HG03342 (cell line): ENCODE measurements around the gene LDLRAD3.

Source experiments
- ATAC-seq: cut with Tn5 transposase; IDR thresholded peaks from one replicate; pipeline ENCODE4 v1.9.1; 2021; ENCODE audit warnings: mild to moderate bottlenecking, moderate library complexity; ENCODE audit not compliant: unreplicated experiment

LDLRAD3 gene

DNA sequence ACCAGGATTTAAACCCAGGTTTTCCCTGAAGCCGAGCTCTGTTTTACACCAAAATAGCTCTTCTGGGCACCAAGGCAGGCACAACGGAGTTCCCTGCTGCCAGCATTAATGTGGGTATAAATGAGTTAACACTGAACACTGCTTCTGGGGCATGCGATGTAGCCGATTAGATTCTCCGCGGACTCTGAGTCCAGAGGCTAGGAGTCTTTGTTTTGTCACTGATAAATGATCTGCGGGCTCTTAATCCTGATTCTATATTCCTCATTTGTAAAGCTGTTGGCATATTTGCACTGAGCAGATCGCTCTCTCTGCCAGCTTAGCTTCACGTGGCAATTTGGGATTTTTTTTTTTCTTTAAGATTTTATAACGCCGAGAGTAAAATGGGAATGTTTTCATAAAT, 16.8 kb upstream of the LDLRAD3 start:
- ATAC-seq, result no peak

DNA sequence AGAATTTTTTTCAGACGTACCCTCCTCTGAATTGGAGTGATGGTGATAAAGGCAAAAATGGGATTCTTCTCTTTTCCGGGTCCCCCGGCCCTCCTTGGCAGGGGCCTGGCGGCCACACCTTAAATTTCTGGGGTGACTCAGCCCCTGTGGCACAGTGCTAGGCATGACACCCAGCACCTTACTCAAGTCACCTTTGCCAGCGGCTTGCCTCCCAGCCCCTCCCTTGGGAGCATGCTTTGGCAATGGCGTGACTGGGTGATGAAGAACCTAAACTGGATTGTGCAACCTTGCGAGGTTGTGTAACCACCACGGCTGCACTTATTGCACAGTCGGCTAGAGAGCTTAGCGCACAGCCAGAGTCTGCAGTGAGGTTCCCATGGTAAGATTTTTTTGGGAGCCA, 16.2 kb upstream of the LDLRAD3 start:
- no peak for ATAC-seq

DNA sequence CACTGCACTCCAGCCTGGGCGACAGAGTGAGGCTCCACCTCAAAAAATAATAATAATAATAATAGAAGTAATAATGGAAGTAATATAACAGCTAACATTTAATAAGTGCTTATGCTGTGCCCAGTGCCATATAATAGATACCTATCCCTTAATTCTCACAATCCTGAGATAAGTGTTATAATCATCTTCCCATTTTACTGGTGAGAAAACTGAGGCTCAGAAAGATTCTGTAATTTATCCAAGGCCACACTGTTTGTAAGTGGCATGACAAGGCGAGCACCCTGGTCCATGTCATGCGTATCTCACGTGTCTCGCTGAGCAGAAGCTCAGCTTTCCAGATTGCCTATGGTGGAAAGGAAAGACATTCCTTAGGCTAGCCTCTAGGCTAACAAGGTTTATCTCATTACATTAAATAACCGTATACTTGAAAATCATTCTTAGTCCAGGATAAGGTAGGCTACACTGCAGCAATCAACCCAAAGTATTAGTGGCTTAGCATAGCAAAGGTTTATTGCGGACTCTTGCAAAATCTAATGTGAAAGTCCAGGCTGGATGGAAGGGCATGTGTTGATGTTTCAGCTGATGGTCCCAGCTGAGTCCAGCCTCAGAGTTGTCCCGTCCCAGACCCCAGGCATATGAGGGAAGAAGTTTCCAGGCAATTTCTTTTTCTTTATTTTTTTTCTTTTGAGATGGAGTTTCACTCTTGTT, 15.0 kb upstream of the LDLRAD3 start:
- ATAC-seq, result no peak

DNA sequence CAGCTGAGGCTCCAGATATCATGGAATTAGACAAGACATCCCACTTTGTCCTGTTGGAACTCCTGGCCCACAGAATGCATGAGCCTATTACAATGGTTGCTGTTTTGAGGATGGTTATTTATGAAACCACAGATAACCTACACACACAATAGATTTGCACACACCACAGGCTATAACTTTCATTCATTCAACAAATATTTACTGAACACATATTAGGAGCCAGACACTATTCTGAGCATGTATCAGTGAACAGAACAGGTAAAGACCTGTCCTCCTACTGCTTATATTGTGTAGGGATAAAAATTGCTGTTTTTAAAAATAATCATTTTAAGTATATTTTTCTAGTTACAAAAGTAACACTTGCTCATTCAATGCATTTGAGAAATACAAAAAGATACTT, 13.4 kb upstream of the LDLRAD3 start:
- ATAC-seq, result no peak

DNA sequence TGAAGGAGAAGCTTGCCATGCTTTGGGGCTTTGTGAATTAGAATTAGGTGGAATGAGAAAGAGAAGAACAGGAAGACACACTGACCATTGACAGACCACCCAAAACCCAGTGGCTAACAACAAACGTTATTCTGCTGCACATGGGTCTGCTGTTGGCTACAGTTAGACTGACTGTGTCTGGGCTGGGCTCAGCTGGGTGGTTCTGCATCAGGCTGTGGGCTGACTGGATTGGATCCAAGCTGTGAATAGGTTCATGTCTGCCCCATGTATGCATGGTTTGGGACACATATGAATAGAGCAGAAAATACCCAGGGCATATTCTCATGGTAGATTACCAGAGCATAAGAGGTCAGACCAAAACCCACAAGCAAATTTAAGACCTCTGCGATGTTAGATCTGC, 11.7 kb upstream of the LDLRAD3 start:
- no peak for ATAC-seq

DNA sequence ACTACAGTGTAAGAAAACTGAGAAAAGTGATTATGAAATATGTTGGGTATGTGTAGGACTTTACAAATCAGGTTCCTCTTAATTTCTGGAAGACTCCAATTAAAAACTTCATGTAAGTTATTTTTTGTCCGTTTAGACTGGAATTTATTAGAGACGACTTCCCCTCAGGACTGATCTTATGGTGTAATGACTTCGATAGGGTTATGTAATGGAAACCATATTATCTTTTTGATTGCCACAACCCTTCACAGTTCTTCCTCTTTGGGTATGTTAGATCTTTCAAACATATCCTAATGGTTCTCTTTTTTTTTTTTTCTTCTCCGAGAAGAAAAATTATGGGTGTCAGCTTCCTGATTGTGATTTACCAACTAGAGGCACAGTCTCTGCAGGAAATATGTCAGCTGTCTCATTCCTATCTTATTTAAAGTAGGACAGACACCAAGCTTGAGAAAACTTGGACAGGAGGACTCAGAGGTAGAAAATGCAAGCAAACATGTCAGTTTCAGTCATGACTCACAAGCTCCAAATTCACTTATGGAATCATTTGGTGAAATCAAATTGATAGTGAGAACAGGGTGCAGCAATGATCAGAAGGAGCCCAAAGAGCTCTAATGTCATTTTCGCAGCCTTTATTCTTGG, 11.1 kb upstream of the LDLRAD3 start:
- no peak for ATAC-seq

DNA sequence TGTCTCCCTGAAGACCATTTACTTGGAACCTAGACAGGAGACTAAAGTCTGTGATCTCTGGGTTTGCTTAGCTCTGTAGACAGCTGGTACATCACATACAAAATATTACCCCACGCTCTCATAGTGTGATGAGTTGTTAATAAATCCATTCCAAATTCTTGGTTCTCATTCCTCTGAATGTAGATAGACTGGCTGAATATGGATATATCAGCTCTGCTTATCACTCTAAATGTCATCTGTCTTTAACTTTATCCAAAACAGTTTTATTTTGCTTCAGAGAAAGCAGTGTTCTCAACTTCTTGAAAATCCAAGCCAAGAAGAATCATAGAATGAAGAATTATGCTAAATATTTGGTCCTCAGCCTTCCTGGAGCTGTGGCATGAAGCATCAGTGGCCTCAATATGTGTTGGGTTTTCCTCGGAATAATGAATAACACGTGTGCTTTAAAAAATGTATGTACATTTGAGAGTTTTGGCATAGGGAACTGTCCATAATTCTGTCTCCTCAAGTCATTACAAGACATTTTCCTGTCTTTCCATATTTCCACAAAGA, 10.5 kb upstream of the LDLRAD3 start:
- ATAC-seq, result no peak

DNA sequence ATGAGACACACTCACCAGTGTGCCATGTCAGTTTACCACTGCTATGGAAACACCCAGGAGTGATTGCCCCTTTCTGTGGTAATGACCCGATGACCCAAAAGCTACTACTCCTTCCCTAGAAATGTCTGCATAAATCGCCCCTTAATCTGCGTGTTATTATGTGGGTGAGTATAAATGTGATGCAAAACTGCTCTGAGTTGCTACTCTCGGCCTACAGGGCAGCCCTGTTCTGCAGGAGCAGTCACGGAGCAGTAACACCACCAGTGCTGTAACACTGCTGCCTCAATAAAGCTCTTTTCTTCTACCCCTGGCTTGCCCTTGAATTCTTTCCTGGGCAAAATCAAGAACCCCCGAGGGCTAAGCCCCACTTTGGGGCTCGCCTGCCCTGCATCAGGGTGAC, 9.6 kb upstream of the LDLRAD3 start:
- ATAC-seq, result no peak

DNA sequence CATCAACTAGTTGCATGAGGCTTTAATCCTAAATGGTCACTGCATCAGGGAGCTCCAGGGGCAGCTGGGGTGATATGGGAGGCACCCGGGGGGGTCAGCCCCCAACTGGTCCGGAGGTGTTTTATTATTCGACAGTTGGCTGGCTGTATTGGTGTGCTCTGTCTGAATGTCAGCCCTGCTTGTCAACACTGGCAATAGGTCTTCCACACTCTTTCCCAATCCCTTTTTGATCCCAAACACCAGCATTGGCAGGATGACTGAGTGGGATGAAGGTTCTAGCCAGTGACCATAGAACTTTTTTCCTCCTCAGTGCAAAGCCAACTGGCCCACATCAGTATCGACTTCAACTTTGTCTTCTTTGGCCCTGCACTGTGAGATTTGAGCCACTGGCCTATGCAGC, 8.9 kb upstream of the LDLRAD3 start:
- no peak for ATAC-seq

DNA sequence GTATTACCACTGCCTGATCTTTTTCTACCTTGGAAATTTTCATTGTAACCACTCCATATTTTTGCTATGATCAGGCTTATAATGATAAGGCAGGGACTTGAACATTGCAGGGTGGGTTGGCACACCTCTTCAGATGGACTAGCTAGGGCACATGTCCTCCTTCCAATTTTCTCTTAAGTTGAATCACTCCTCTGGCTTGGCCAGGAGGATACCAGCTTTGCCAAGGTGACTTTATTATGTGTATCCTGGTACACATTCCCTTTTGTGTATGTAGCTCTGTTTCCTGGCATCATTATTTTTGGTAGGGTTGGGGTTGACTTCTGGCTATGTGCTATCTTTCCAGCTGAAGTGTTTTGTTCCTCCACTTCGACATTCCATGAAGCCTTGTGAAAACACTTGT, 8.5 kb upstream of the LDLRAD3 start:
- no peak for ATAC-seq

DNA sequence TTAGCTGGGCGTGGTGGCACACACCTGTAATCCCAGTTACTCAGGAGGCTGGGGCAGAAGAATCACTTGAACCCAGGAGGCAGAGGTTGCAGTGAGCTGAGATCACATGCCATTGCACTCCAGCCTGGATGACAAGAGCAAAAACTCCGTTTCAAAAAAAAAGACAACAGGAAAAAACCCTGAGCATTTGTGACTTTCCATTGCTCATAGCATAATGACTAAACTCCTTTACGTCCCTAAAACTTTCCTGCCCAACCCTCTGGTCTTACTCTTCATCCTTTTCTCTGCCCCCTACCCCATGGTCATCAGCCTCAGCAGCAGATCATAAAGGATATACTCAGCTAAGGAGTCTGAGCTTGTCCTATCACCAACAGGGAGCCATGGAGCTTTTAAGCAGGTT, 6.8 kb upstream of the LDLRAD3 start:
- no peak for ATAC-seq

DNA sequence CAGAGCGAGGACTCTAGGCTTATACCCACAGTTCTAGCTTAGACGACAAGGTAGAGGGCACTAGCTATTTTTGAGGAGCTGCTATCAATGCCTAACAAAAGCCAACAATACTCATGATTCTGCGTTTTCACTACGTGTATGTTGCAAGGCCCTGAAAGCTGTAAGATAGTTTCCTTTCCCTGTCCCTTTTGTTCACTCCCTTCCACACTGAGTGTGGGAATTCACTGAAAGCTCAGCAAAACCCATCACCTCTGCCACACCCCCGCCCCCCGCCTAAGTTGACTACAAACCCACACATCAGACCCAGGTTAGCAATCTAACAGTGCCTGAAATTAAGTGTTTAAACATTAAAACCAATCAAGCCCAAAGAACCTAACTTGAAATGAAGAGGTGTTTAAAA, 6.2 kb upstream of the LDLRAD3 start:
- ATAC-seq, result no peak

DNA sequence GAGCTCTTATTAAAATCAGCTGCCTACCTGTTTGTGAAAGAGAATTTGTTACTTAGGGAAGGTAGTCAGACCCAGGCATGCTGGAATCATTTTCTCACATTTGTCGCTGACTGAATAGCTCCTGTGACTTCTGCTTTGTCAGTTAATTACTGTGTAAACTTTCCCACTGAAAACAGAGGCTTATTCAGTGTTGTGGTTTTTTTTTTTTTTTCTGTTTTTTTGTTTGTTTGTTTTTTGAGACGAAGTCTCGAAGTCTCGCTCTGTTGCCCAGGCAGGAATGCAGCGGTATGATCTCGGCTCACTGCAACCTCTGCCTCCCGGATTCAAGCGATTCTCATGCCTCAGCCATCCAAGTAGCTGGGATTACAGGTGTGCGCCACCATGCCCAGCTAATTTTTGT, 5.6 kb upstream of the LDLRAD3 start:
- no peak for ATAC-seq

DNA sequence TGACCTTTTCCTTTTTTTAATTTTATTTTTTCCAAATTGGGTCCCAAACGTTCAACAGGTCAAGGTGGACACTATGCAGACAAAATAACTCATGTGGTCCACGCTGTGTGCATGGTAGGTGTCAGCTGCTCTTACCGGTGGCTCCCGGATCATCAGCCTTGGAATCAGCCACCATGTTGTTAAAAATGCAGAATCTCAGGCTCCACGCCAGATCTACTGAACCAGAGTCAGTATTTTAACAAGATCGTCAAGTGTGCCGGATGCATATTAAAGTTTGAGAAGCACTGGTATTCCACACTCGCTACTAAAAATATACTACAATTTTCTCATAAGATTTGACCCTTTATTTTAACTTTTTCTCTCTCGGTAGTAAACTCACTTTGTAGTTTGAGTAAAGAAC, 553 bp upstream of the LDLRAD3 start:
- no peak for ATAC-seq

DNA sequence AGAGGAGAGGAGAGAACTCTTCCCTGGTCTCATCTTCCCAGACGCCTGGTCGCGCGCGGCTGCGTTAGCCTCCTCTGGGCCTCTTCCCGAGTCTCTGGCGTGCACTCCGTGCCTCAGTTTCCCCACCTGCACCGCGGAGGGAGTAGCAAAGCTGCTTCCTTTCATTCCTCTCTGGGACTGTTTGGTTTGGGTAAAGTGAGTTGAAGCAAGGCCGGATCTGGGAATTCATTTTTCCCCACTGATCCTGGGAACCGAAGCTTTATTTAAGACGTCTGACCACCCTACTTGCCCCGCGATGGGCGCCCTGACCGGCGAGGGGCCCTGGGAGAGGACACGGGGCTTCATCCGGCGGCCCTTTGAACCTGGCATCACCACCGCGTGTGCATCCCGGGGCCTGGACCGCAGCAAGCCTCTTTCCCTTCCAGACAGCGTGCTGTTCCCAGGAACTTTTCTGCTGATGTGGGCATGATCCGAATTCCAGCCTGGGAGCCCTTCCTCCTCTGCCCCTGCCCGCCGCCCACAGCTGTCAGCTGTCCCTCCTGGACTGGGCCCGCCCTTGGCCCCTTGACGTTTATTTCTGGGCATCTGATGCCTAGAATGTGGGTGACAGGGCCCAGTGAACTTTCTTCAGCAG, 758 bp downstream of the LDLRAD3 start:
- ATAC-seq, result no peak

DNA sequence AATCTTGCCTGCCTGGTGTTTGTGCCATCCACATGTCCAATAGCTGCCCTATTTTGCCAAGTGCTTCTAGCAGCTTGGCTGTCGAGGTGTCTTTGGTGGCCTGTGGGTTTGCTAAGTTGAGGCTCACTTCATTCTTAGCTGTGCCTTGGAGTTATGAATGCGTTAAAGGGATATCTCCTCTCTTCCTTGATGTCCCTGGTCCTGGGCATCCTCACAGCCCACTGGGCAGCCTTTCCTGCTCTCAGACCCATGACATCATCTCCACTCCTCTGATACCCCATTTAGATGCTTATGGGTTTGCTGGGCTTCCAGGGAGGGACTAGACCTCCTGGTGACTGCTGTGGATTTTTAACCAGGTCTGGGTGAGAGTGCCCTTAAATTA, 1.3 kb downstream of the LDLRAD3 start:
- ATAC-seq, result no peak

DNA sequence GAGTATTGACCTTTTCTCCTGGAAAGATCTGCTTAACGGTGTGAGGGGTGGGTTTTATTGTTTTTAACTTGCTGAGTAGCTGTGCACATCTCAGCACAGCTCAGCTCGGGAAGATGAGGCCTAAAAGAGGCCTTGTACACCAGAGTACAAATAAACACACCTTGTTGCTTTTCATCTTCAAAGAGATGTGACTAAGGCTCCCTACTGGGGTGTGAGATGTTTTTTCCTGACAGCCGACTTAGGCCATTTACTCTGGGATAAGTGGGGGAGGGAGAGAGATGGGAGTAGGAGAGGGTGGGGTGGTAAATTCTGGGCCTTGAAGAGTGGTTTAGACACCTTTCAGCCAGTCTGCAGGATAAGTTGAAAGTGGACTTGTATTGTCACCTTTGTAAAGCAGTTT, 2.9 kb downstream of the LDLRAD3 start:
- ATAC-seq, result no peak

DNA sequence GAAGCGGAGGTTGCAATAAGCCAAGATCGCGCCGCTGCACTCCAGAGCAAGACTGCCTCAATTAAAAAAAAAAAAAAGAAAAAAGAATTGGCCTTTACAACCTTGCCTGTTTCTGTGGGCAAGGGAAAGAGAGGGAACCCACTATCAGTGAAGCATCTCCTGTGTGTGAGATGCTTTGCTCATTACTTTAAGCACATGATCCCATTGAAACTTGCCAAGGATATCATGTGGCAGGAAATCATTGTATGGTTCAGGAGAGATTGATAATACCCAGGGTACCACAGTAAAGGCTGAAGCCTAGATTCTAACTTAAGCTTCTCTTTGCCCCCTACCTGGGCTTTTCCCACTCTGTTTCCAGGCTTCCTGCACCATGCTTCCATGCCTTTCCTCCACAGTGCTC, 3.6 kb downstream of the LDLRAD3 start:
- no peak for ATAC-seq

DNA sequence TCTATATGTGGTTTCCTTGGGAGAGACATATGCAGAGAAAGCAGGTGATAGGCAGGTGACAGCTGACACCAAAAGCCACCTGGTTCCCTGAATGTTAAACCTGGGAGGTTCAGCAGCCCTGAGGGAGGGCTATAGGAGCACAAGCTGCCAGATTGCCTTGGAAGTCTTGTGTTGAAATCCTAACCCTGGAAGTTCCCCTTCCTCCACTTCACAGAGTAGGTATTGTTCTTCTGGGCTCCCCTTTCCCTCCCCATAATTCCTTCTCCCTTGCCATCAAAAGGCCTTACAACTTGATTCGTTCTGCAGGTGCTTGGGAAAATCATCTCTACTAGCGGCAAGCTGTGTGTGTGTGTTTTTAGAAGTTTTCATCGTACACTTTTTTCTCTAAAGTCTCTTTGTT, 5.4 kb downstream of the LDLRAD3 start:
- no peak for ATAC-seq

DNA sequence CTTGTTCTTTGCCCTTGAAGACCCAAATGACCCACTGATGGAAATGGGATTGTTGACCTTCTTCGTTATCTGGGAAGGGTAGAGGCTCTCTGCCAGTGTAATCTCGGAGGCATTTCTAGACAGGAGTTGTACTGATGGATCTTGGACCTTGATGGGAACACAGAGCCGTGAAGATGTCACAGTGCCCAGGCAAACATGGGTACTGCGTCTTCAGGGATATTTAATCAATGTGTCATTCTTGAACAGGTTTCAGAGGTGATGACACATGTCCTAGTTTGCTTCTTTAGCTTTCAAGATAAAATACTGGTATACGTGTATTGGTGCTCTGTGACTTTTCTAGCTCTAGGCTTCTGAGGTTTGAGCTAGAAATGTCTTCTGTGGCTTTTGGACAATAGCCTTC, 6.2 kb downstream of the LDLRAD3 start:
- ATAC-seq, result no peak

DNA sequence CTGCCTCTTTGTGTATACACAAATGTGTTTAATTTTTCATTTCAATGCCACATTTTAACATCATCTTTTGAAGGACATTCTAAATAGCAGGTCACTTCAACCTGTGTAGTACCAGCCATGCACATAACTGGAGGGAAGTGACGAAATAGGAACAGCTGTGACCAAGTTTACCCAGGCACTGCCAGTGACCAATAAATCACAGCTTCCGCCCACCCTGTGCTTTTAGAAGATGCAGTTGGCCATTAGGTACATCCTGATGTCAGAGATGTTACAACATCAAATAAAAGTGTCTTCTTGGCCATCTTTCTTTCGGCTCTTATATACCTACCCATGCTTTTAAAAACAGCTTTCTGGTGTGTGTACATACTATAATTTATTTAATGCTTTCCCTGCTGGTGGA, 7.8 kb downstream of the LDLRAD3 start:
- no peak for ATAC-seq

DNA sequence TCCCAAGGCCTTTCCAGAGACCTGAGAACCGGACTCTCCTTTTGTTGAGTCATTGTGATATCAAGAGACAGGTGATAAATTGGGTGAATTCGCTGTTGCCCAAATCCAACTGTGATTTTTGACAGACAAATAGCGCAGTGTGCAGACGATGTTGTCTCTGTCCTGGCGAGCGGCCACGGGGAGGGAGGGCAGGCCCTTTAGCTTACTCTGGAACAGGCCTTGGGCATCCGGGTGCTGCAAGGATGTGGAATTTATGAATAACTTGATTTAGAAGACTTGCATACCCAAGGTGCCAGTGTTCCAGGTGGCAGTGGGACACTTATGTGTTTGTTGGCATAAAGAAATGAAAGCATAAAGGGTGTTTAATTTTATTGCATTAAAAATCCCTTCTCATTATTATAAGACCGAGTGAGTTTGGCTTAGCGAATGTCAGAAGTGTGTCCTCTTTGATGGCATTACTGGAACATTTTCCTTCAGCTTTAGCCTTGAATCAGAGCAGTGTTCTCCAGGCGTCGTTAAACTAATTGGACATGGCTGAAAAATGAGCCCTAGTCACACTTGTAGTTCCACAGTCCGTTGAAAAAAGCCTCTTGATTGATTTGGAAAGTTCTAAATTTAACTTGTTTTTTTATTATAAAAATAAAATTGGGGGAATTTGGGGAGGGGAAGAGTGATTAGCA, 9.4 kb downstream of the LDLRAD3 start:
- no peak for ATAC-seq
